OCI-LY3 (cell line): Measurements from ENCODE around the gene SCN9A.

Experiments
- EZH2phosphoT487 ChIP-seq: fragments of 200-600 bp; shearing (Covaris generic); IDR thresholded peaks from 2 replicates; pipeline ENCODE4 v1.6.1; 2018; ENCODE audit warnings: antibody characterized with exemption, mixed run types, low read depth
- TF ChIP-seq, protein P1 (sequence below): fragments of 200-600, 300-600 bp; sonication (generic); IDR thresholded peaks from 2 replicates; pipeline ENCODE4 v1.5.1; 2014; ENCODE audit warnings: antibody characterized with exemption, low read length, low read depth

DNA sequence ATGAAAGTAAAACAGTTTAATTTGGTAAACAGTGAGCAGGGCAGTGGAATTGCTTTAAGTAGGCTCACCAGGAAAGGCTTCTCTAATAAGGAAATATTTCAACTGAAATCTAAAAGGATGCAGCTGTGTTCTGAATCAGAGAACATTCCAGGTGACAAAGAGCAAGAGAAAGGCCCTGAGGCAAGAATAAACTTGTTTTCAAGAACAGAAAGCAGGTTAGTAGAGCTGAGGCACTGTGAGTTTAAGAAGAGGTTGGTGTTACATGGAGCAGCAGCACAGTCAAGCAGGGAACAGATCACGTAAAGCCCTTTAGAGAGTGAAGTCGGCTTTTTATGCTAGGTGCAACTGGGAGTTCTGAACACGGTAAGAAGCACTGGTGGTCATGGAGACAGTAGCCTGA, 191.0 kb downstream of the SCN9A start:
- TF ChIP-seq, protein P1, sequence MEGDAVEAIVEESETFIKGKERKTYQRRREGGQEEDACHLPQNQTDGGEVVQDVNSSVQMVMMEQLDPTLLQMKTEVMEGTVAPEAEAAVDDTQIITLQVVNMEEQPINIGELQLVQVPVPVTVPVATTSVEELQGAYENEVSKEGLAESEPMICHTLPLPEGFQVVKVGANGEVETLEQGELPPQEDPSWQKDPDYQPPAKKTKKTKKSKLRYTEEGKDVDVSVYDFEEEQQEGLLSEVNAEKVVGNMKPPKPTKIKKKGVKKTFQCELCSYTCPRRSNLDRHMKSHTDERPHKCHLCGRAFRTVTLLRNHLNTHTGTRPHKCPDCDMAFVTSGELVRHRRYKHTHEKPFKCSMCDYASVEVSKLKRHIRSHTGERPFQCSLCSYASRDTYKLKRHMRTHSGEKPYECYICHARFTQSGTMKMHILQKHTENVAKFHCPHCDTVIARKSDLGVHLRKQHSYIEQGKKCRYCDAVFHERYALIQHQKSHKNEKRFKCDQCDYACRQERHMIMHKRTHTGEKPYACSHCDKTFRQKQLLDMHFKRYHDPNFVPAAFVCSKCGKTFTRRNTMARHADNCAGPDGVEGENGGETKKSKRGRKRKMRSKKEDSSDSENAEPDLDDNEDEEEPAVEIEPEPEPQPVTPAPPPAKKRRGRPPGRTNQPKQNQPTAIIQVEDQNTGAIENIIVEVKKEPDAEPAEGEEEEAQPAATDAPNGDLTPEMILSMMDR = no peak
- no peak for TF ChIP-seq EZH2phosphoT487
